GM19324 (cell line): Measurements from ENCODE around the gene KRTAP10-12.

Experiments used
- ATAC-seq: cut with Tn5 transposase; IDR thresholded peaks from one replicate; pipeline ENCODE4 v1.9.1; 2021; ENCODE audit warnings: mild to moderate bottlenecking, moderate library complexity; ENCODE audit not compliant: unreplicated experiment, low FRiP score

The KRTAP10-12 gene

GRCh38 chr21:44710294-44710665 lies 13.3 kb downstream of the KRTAP10-12 start:
- ATAC-seq: no peak

- no peak for ATAC-seq
Observed at GRCh38 chr21:44710756-44711326, 13.9 kb downstream of the KRTAP10-12 start.

- ATAC-seq: no peak
Observed at GRCh38 chr21:44711327-44712202, 14.6 kb downstream of the KRTAP10-12 start, which contains the start of gene TSPEAR. TSPEAR (minus strand) TSS chr21:44711572; CDS start chr21:44711514, 58 bp downstream.

GRCh38 chr21:44712203-44713028 lies 15.4 kb downstream of the KRTAP10-12 start:
- no peak for ATAC-seq

- ATAC-seq: no peak
Observed at GRCh38 chr21:44713130-44713529, 16.2 kb downstream of the KRTAP10-12 start.

- ATAC-seq: no peak
Observed at GRCh38 chr21:44713846-44714245, 16.9 kb downstream of the KRTAP10-12 start.

- no peak for ATAC-seq
Observed at GRCh38 chr21:44714905-44715304, 17.9 kb downstream of the KRTAP10-12 start.

- no peak for ATAC-seq
Observed at GRCh38 chr21:44716984-44717383, 20.0 kb downstream of the KRTAP10-12 start.

GRCh38 chr21:44718093-44718492 lies 21.1 kb downstream of the KRTAP10-12 start:
- ATAC-seq: no peak

GRCh38 chr21:44718571-44718970 lies 21.6 kb downstream of the KRTAP10-12 start:
- no peak for ATAC-seq

- no peak for ATAC-seq
Observed at GRCh38 chr21:44720170-44720569, 23.2 kb downstream of the KRTAP10-12 start.

GRCh38 chr21:44722731-44723130 lies 25.8 kb downstream of the KRTAP10-12 start:
- ATAC-seq: no peak

- no peak for ATAC-seq
Observed at GRCh38 chr21:44723177-44724131, 26.5 kb downstream of the KRTAP10-12 start.

- no peak for ATAC-seq
Observed at GRCh38 chr21:44724196-44724595, 27.2 kb downstream of the KRTAP10-12 start.

GRCh38 chr21:44724926-44725325 lies 28.0 kb downstream of the KRTAP10-12 start:
- ATAC-seq: no peak

- ATAC-seq: no peak
Observed at GRCh38 chr21:44726826-44727225, 29.9 kb downstream of the KRTAP10-12 start.

GRCh38 chr21:44727321-44727720 lies 30.3 kb downstream of the KRTAP10-12 start:
- no peak for ATAC-seq

- no peak for ATAC-seq
Observed at GRCh38 chr21:44727757-44728156, 30.8 kb downstream of the KRTAP10-12 start.

GRCh38 chr21:44728716-44729115 lies 31.7 kb downstream of the KRTAP10-12 start:
- ATAC-seq: no peak
